GM19455 (cell line): Measurements from ENCODE around the gene KIDINS220.

Experiments used
- ATAC-seq: cut with Tn5 transposase; IDR thresholded peaks from one replicate; pipeline ENCODE4 v1.9.1; 2021; ENCODE audit not compliant: unreplicated experiment

KIDINS220 gene

GRCh38 chr2:8836971-8837794 lies at the start of gene KIDINS220:
Gene KIDINS220 (minus strand): TSS chr2:8837613. CDS start chr2:8827093, 10,520 bp downstream.
- ATAC-seq, result peak; percentile 96

- no peak for ATAC-seq
Measured at GRCh38 chr2:8886876-8887275, 49.5 kb upstream of the KIDINS220 start.

- ATAC-seq, result no peak
Measured at GRCh38 chr2:8886202-8886518, 48.7 kb upstream of the KIDINS220 start.

DNA sequence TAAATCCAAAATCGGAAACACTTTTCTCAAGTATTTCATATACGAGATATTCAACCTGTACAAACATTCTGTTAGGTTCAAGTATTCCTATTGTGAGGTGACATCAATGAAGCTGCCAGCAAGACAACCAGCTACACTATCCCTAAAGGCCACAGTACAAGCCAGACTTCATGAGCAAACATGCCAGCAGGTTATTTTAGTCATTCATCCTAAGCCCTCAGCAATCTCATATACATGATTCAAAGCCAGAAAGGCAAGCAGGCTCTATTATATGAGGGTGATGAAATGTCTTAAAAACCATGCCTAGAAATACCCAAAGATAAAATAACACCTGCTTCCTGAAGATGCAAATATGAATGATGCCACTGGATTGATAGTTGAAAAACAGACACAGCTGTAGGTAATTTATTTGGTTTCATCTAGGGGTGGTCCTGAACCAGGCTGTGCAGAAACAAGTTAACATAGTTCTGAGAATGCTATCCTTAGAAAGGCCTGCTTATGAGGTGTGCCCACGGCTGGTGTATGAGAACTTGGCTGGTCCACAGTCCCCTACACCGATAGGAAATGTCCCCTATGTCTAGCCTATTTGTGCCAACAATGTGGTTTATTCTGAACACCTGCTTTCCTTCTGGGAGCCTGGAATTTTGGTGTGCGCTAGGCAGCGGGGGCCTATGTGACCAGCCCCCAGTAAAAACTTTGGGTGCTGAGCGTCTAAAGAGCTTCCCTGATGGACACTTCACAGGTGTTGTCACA lies 48.2 kb upstream of the KIDINS220 start:
- ATAC-seq, result no peak

GRCh38 chr2:8884812-8885211 lies 47.4 kb upstream of the KIDINS220 start:
- ATAC-seq, result no peak

DNA sequence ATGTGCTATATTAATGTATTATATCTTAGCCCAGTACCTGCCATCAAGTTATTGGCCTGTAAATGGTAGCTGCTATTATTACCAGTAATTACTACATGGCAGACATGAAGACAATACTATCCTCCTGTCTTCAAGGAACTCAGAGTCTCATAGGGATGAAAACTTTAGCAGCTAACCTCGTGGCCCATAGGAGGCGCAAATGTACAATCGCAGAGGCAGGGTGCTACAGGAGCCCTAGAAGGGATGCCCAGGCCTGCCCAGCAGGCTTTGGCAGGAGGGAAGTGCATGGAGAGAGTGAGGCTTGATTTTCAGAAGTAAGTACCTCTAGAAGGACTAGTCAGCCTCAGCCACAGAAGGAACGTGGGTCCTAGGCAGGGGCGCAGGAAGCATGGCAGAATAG lies 44.7 kb upstream of the KIDINS220 start:
- no peak for ATAC-seq

DNA sequence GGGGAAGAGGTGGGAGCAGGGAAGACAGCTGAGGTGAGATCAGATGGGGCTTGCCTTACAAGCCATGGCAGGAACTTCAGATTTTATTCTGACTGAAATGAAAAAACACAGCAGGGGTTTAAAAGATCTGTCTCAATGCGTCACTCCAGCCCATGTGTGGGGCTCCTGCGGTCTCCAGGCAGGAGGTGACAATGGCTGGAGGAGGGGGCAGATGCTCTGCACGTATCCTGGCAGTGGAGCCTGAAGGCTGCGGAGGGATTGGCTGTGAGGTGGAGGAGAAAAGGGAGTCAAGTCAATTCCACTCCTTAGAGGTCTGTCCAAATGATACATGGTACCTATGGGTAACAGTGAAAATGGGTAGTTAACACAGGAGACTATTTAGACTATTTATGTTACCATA lies 40.5 kb upstream of the KIDINS220 start:
- no peak for ATAC-seq

- ATAC-seq, result no peak
Measured at GRCh38 chr2:8877332-8877731, 39.9 kb upstream of the KIDINS220 start.

- no peak for ATAC-seq
Measured at GRCh38 chr2:8876628-8877027, 39.2 kb upstream of the KIDINS220 start.

DNA sequence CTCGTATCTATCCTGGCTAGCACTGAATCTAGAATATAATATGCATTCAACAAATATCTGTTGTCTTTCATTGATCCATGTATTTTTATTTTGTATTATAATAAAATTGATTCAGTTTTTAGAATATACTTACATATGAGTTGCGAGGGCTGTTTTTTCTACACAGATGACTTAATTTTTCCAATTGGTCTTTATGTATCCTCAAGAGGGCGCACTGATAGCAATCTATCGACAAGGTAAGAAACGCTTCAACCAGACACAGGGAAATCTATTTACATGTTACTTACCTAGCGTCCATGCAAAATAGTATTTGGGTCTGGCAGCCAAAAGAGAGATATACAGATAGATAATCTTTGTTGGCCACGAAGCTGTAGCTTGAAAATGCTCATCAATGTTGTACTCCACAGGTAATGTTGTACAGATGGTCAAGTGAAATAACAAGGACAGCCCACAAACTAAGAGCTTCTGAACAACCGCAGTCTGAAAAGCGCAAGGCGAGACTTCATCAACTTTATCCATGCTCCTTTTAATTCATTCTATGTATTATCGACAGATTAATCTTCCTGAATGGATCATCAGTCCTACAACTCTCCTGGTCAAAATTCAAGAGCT lies 35.5 kb upstream of the KIDINS220 start:
- no peak for ATAC-seq

GRCh38 chr2:8870441-8870840 lies 33.0 kb upstream of the KIDINS220 start:
- ATAC-seq, result no peak

GRCh38 chr2:8867363-8867762 lies 29.9 kb upstream of the KIDINS220 start:
- no peak for ATAC-seq

- no peak for ATAC-seq
Measured at GRCh38 chr2:8863331-8863953, 26.0 kb upstream of the KIDINS220 start.

DNA sequence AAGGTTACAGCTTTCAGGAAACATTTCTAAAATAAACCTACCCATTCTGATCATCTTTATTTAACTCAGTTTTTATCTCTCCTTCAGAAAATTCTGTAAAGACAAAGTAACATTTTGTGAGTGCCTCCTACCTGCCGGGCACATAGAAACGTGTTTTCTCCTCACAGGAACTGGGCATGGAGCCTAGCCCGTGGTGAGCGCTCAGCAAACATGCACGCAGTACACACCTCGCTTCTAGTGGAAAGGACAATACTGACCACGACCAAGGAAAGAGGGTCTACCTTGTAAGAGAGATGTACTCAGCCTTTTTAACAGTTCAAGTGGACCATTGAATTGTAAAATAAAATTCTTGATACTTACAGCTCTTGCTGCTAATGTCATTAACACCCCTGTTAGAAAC lies 24.8 kb upstream of the KIDINS220 start:
- ATAC-seq, result no peak

GRCh38 chr2:8861797-8862196 lies 24.4 kb upstream of the KIDINS220 start:
- ATAC-seq, result no peak

- ATAC-seq, result no peak
Measured at GRCh38 chr2:8860239-8860638, 22.8 kb upstream of the KIDINS220 start.

- no peak for ATAC-seq
Measured at GRCh38 chr2:8858910-8859309, 21.5 kb upstream of the KIDINS220 start.

DNA sequence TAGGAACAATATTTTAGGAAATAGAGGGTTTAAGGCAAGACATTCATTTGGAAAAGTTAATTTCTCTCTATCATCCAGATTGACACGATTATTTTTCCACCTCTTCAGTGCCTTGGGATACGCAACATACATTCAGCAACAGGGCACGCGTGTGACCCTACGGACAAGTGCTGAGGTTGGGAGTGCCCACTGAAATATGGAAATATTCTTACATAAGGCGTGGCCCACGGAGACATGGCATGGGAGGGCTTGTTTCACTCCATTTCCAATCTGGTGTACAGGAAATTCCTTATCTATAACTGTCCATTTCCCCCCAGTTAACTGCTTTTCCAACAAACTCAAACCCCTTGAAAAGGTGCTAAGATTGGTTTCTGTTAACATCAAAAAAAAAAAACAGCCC lies 20.9 kb upstream of the KIDINS220 start:
- ATAC-seq, result no peak

DNA sequence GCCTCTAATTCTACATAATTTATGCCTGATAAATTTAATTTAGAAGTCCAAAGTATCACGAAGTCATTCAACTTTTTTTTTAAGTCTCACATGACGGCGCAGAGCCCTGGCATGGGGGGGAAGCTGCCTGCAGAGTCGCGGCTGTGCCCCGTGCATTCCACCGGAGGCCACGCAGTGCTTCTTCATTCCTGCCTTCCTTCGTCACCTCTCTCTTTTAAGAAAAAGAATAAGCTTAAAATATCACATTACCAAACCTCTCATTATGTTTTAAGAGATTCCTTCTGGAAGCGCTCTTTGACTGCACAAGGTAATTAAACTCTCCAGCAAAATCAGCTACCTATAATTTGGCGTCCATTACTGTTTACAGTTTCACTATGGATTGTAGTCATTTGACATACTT lies 20.3 kb upstream of the KIDINS220 start:
- ATAC-seq, result no peak

- no peak for ATAC-seq
Measured at GRCh38 chr2:8856176-8856575, 18.8 kb upstream of the KIDINS220 start.

DNA sequence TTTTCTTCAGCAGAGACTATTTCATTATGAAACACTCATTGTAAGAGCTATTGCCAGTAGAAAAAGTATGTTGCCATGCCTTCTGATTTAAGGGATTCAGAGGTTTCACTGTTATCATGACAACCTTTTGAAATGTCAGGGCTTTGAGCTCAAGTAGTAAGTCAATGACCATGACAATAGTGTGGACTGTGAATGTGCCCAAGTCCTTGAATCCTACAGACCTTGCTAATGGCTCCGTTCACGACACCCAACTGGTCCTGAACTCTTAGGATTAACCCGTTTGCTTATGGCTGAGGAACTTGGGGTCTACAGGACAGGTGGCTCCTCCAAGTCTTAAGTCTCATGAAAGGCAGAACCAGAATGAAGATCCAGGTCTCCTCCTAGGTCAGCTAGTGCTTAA lies 17.6 kb upstream of the KIDINS220 start:
- ATAC-seq, result no peak

- no peak for ATAC-seq
Measured at GRCh38 chr2:8853426-8853825, 16.0 kb upstream of the KIDINS220 start.
